HG03095 (cell line): Measurements from ENCODE around the gene KDSR.

Experiments
- ATAC-seq: cut with Tn5 transposase; IDR thresholded peaks from one replicate; pipeline ENCODE4 v1.9.1; 2021; ENCODE audit warnings: moderate library complexity; ENCODE audit not compliant: unreplicated experiment

KDSR gene

GRCh38 chr18:63322206-63322605 is 44.8 kb downstream of the KDSR start:
- ATAC-seq: no peak

GRCh38 chr18:63321291-63321690 is 45.7 kb downstream of the KDSR start:
- no peak for ATAC-seq

GRCh38 chr18:63320975-63321265 is 46.1 kb downstream of the KDSR start:
- no peak for ATAC-seq

- ATAC-seq: peak; percentile 48
Observed at GRCh38 chr18:63320123-63320974, 46.7 kb downstream of the KDSR start.

- ATAC-seq: peak; percentile 0
Observed at GRCh38 chr18:63319383-63320122, 47.5 kb downstream of the KDSR start, which contains the start of gene BCL2. Gene BCL2 (minus strand): TSS chr18:63319769.

GRCh38 chr18:63318889-63319382 is 48.1 kb downstream of the KDSR start:
- ATAC-seq: no peak

- peak; percentile 41 for ATAC-seq
Observed at GRCh38 chr18:63317982-63318888, 48.8 kb downstream of the KDSR start.

GRCh38 chr18:63317556-63317946 is 49.5 kb downstream of the KDSR start:
- ATAC-seq: no peak

GRCh38 chr18:63316612-63317555 is 50.1 kb downstream of the KDSR start:
- ATAC-seq: peak; percentile 12

GRCh38 chr18:63315876-63316275 is 51.1 kb downstream of the KDSR start:
- no peak for ATAC-seq

- ATAC-seq: no peak
Observed at GRCh38 chr18:63315131-63315662, 51.8 kb downstream of the KDSR start.

- ATAC-seq: no peak
Observed at GRCh38 chr18:63314062-63314790, 52.8 kb downstream of the KDSR start.

- no peak for ATAC-seq
Observed at GRCh38 chr18:63313396-63313917, 53.5 kb downstream of the KDSR start.

- peak; percentile 26 for ATAC-seq
Observed at GRCh38 chr18:63312737-63313395, 54.1 kb downstream of the KDSR start.

GRCh38 chr18:63312019-63312409 is 55.0 kb downstream of the KDSR start:
- no peak for ATAC-seq

- ATAC-seq: peak; percentile 73
Observed at GRCh38 chr18:63311118-63312018, 55.6 kb downstream of the KDSR start.

- no peak for ATAC-seq
Observed at GRCh38 chr18:63309422-63309821, 57.6 kb downstream of the KDSR start.
